NOMO-1 (cell line): ENCODE data around the gene CEP95.
A peak's percentile ranks its signal among the peaks of the same experiment; 100 is the strongest.
"Not testable (repeated sequence)": the region's sequence is repeated elsewhere in the genome, so short reads cannot be mapped to it uniquely, and the experiment has no call there.

Source experiments
- DNase-seq, 2 experiments: peaks; one replicate each; lab custom pipeline; 2025; ENCODE audit not compliant: unreplicated experiment in 2 of 2; lab: John Stamatoyannopoulos, UW

Gene CEP95

DNA sequence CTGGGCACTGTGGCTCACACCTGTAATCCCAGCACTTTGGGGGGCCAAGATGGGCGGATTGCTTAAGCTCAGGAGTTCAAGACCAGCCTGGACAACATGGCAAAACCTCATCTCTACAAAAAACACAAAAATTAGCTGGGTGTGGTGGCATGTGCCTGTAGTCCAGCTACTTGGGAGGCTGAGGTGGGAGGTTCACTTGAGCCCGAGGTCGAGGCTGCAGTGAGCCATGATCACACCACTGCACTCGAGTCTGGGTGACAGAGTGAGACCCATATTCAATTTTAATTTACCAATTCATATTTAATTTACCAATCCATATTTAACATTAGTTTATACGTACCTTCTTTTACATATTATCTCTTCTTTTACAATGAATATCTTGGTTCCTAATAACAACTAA is 11.5 kb upstream of the CEP95 start:
- DNase-seq: not testable (repeated sequence)

- no peak for DNase-seq
Observed at GRCh38 chr17:64496348-64496785, 10.4 kb upstream of the CEP95 start.

GRCh38 chr17:64496786-64497564 is 9.8 kb upstream of the CEP95 start, which contains the start of gene POLG2:
Gene POLG2, minus strand, starts transcription at chr17:64497054. Its CDS starts 86 bp downstream, at chr17:64496968.
- peak; percentile 79 to 97 for DNase-seq

- DNase-seq: peak in 1 of 2 experiments; percentile 45
Observed at GRCh38 chr17:64497565-64498035, 9.2 kb upstream of the CEP95 start.

DNA sequence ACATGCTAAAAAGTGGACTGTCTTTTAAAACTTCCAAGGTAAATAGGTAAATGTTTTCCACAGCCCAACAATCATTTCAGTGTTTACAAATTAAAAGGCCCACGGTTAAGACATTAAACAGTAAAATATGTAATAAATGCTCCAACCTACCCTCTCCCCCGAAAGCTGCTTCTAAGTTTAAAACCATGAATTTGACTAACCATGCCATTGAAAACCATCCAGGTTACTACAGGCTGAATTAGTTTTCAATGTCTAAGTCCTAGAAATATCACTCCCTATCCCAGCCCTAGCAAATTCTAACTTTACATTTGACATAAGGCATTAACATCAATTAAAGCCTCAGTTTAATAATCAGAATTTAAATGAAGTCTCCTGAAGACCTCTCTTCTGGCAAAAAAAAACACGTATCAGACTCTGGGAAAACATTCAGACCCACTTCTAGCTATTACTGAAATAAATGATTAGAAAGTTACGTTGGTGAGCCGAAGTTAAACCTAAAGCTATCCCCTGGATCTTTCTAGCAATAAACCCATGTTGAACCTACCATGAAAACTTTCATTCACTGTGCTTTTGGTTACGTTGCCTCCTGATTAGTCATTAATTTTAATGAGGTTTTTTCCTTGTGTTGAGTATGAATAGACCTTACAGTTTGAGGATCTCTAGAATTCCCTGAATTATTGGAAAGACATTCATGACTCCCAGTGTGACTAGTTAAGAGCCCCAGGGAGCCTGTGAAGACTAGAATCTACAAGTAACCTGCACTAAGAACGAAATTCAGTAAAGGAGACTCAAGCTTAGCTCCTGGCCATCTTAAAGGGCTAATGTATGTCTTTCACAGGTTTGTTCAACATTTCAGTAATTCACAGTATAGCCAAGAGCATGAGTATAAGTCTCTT is 8.2 kb upstream of the CEP95 start:
- DNase-seq: no peak

GRCh38 chr17:64499805-64500486 is 6.8 kb upstream of the CEP95 start:
- no peak for DNase-seq

DNA sequence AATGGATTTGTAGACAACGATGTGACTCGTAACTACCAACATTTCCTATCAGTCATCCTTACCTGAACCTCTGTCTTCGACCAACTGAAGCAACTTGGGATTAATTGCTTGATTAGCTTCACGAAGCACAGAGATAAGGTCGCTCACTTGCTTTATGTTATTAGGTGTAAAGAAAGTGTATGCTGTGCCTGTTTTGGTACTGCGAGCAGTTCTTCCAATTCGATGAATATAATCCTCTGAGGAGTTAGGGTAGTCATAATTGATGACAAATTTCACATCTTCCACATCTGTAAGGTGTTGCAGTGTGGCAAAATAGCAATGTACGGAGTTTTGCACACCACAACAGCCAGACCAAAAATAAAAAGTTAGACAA is 6.3 kb upstream of the CEP95 start:
- no peak for DNase-seq

- no peak for DNase-seq
Observed at GRCh38 chr17:64500862-64501765, 5.7 kb upstream of the CEP95 start.

- no peak for DNase-seq
Observed at GRCh38 chr17:64502021-64502420, 4.8 kb upstream of the CEP95 start.

- no peak for DNase-seq
Observed at GRCh38 chr17:64502809-64503208, 4.0 kb upstream of the CEP95 start.

GRCh38 chr17:64503341-64503740 is 3.4 kb upstream of the CEP95 start:
- no peak for DNase-seq

DNA sequence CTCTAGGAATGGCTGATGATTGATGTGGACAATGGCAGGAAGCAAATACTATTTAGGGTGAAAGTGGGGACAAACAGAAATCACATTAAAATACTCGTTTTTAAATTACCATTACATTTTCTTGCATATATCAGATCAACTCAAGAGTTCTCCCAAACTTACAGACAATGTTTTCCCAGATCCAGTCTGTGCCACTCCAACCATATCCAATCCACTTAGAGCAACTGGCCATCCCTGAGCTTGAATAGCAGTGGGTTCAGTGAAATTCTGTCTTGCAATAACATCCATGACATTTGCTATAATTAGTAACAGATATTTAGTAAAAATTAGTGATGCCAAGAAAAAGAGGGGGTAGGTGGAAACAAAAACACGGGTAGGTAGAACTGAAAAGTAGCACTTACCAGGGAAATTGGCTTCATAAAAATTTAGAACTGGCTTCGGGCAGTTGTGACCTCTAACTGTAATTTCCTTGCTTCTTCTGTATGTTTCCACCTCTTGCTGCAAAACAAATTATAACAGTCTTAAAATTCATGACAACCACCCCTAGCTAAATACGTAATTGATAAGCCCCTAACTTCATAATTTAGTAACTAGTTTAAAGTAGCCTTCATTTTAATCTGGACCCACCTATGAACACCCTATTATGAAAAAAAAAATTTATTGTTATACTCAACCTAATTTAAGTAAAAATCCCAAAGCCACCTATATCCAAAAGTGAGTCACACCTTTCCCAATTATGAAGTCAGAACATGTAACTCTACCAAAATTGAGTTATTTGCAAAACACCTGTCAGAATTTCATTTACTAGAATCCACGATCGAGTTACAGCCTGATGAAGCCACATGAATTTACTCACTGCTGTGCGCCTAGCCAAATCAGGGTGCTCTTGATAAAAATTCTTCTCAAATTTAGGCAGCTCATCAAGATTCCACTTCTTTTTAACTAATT is 2.7 kb upstream of the CEP95 start:
- DNase-seq: no peak

- DNase-seq: peak in 1 of 2 experiments; percentile 16
Observed at GRCh38 chr17:64504769-64505339, 1.9 kb upstream of the CEP95 start.

- peak; percentile 81 to 88 for DNase-seq
Observed at GRCh38 chr17:64505340-64506200, 1.2 kb upstream of the CEP95 start.

DNA sequence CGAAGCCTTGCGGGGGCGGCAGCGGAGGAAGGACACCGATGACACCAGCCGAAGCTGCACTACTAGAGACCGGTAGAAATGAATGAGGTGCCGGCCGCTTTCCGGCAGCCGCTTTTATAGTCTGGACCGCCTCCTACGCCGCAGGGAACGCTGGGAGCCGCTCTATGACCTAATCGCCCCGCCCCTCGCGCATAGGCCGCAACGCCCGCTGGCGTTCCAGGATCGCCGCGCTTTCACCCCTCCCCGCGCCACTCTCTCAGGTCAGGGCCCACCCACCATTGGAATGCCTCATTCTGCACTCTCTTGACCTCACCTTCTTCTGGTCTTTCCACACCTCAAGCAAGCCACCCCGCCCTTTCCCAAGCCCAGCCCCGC is 589 bp upstream of the CEP95 start, which contains the start of gene DDX5:
Gene DDX5 (minus strand): TSS at position 89 of the 375 bp plus-strand sequence. CDS start 170 bp downstream, outside the sequence.
- peak; percentile 97 for DNase-seq

- DNase-seq: peak; percentile 83 to 86
Observed at GRCh38 chr17:64507413-64507782, 621 bp downstream of the CEP95 start.

GRCh38 chr17:64508683-64509082 is 1.9 kb downstream of the CEP95 start:
- DNase-seq: no peak

- DNase-seq: no peak
Observed at GRCh38 chr17:64509179-64509578, 2.4 kb downstream of the CEP95 start.
